Measurements from ENCODE around the gene PDE4B. TPM values are rescaled to one million over a fixed set of nuclear protein-coding genes. Genes with fewer than 3 reads are reported as not detected.
A peak's percentile ranks its signal among the peaks of the same experiment; 100 is the strongest.

The PDE4B gene
- total RNA-seq, 4 donors from 2014 or later, result 0.08 to 6.7 (median 3.4) TPM

DNA sequence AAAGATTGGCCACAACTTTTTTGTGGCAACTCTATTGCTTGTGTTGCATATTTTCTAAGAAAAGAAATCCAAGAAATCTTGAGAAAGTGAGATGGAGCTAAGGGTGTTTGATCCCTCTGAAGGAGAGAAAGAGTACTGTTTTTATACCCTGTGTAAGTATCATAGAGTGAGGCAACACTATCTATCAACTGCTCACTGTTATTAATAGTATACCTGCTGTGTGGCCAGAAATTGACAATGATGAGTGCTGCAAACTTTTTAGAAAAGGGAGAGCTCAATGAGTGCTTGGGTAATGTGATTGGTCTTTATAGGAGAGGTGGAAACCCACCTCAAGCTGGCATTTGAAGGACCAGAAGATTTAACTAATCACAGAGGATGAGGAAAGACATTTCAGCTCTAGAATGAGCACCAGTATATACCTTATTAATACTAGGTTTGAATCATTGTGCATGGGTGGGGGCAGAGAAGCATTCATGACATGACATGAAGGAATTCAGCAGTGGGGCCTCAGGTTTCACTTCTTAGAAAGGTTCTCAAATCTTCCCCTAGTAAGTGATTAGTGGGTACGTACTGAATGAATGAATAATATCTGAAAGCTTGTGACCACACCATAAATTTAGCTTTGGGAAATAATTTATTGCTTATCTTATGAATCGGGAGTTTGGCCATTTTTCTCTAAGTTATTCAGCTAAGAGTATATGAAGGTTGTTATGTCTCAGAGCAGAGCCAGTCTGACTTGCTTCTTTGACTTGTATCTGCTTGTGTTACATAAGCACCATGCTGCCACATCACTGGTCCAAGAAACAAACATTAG, 572.1 kb downstream of the PDE4B start:
- peaks cover 0 to 7% (median 0%) of the 10 kb centered on the region in 3 donors for H3K4me1 ChIP-seq
- no peak for DNase-seq
- intact Hi-C loops (cut with DNase I), result no loop called here
- H3K4me3 ChIP-seq, result no peak overlapping the region
- no peaks in the 10 kb centered on the region for H3K27me3 ChIP-seq
- no peak for TF ChIP-seq POLR2A (IDR thresholded peaks at IDR 0.05)
- no peak for TF ChIP-seq CTCF (IDR thresholded peaks at IDR 0.05)
- peaks cover 0 to 49% (median 0%) of the 10 kb centered on the region in 3 donors for H3K36me3 ChIP-seq
- no peaks in the 10 kb centered on the region for H3K9me3 ChIP-seq
- H3K27ac ChIP-seq, result peak overlapping the region in 1 of 4 donors; percentile 33
- WGBS, 2 donors, result 53 to 58% methylated on average over 2 of the region's 2 CpGs

DNA sequence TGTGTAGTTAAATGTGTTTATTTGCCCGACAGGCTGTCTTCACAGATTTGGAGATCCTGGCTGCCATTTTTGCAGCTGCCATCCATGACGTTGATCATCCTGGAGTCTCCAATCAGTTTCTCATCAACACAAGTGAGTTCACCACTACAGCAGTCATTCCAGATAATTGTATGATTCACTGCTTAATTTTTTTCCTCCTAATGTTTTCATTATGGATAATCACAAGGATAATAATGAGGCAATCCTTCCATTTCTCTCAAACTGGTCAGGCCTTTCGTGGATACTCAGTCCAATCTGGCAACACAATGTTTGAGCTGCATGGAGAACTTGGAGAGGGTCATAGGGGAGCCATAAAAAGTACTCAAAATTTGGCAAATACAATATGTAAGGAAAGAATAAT, 572.9 kb downstream of the PDE4B start:
- Histone ChIP-seq H3K36me3 (peaks cover 0 to 49% (median 0%) of the 10 kb centered on the region in 3 donors), H3K27ac (peak overlapping the region in 1 of 4 donors; percentile 33), H3K27me3 (no peaks in the 10 kb centered on the region), H3K9me3 (no peaks in the 10 kb centered on the region), H3K4me3 (no peak overlapping the region), H3K4me1 (no peaks in the 10 kb centered on the region)
- 75 to 81% methylated on average over 3 of the region's 3 CpGs for WGBS, 2 donors
- no peak for DNase-seq
- intact Hi-C loops (cut with DNase I), result no loop called here
- TF ChIP-seq POLR2A (IDR thresholded peaks at IDR 0.05) (no peak), CTCF (IDR thresholded peaks at IDR 0.05) (no peak)

DNA sequence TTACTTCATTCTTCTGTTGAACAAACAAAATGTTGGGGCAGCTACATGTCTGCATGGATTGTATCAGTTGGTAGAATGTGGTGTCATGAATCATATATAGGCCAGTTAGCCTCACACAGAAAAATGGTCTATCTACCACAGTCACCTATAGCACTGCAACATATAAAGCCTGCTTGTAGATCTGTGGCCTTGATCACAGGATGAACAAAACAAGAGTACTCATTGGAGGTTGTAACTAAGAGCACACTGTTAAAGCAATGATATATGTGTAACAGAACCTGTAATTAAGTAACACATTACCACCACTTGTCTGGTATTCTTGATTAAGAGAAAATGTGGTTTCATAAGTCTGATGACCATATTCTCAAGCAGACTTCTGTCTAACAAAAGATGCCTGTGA, 573.9 kb downstream of the PDE4B start:
- Histone ChIP-seq H3K27me3 (no peaks in the 10 kb centered on the region), H3K9me3 (no peaks in the 10 kb centered on the region), H3K27ac (no peak overlapping the region), H3K36me3 (peaks cover 0 to 49% (median 0%) of the 10 kb centered on the region in 3 donors), H3K4me3 (no peak overlapping the region), H3K4me1 (peaks cover 0 to 7% (median 7%) of the 10 kb centered on the region in 3 donors)
- intact Hi-C loops (cut with DNase I), result no loop called here
- no peak for DNase-seq
- TF ChIP-seq POLR2A (IDR thresholded peaks at IDR 0.05) (no peak), CTCF (IDR thresholded peaks at IDR 0.05) (no peak)

DNA sequence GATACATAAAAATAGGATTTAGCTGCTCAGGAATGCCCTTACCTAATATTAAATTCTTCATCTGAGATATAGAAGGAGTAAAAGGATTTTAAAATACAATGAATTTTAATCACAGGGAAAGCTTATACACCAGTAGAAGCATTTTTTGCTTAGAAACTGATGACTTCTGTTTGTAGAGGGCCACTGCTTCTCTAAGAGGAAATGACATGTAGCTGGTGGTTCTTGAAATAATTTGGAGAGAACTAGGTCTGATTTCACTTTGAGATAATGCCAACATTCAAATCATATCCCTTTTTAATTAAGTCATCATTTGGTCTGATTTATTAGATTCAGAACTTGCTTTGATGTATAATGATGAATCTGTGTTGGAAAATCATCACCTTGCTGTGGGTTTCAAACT, 574.7 kb downstream of the PDE4B start:
- H3K4me1 ChIP-seq, result peaks cover 0 to 13% (median 13%) of the 10 kb centered on the region in 3 donors
- peaks cover 0 to 43% (median 0%) of the 10 kb centered on the region in 3 donors for H3K36me3 ChIP-seq
- no peaks in the 10 kb centered on the region for H3K27me3 ChIP-seq
- no peak for TF ChIP-seq CTCF (IDR thresholded peaks at IDR 0.05)
- TF ChIP-seq POLR2A (IDR thresholded peaks at IDR 0.05), result no peak
- no peak overlapping the region for H3K4me3 ChIP-seq
- peak overlapping the region in 1 of 4 donors; percentile 36 for H3K27ac ChIP-seq
- DNase-seq, result no peak
- H3K9me3 ChIP-seq, result no peaks in the 10 kb centered on the region
- intact Hi-C loops (cut with DNase I), result no loop called here

- H3K27me3 ChIP-seq, result no peaks in the 10 kb centered on the region
- H3K9me3 ChIP-seq, result no peaks in the 10 kb centered on the region
- H3K27ac ChIP-seq, result no peak overlapping the region
- 64 to 75% methylated on average over 5 of the region's 5 CpGs for WGBS, 2 donors
- H3K36me3 ChIP-seq, result peaks cover 0 to 37% (median 0%) of the 10 kb centered on the region in 3 donors
- no peak overlapping the region for H3K4me3 ChIP-seq
- DNase-seq, result no peak
- TF ChIP-seq CTCF (IDR thresholded peaks at IDR 0.05) (no peak), POLR2A (IDR thresholded peaks at IDR 0.05) (no peak)
- H3K4me1 ChIP-seq, result peaks cover 0 to 21% (median 13%) of the 10 kb centered on the region in 3 donors
- intact Hi-C loops (cut with DNase I), result no loop called here
These were observed 575.6 kb downstream of the PDE4B start for GRCh38 chr1:66368261-66368660.

Measured in esophagus squamous epithelium (tissue), 5 donors.